Globus pallidus (tissue), 1 donor: ENCODE data around the gene WDR73.
"Not testable (repeated sequence)": the region's sequence is repeated elsewhere in the genome, so short reads cannot be mapped to it uniquely, and the experiment has no call there.

ENCODE experiments used
- DNase-seq: peaks from one replicate; pipeline ENCODE4 v3.0.0-alpha.2; 2015; ENCODE audit warnings: low spot score

WDR73 gene

GRCh38 chr15:84657748-84658079 is 3.6 kb upstream of the WDR73 start:
- no peak for DNase-seq

- no peak for DNase-seq
Measured at GRCh38 chr15:84656972-84657371, 2.9 kb upstream of the WDR73 start.

- peak; percentile 92 for DNase-seq
Measured at GRCh38 chr15:84654689-84655453, 788 bp upstream of the WDR73 start.

GRCh38 chr15:84653584-84653909 is 536 bp downstream of the WDR73 start:
- no peak for DNase-seq

GRCh38 chr15:84649706-84650105 is 4.4 kb downstream of the WDR73 start:
- no peak for DNase-seq

- DNase-seq = no peak
Measured at GRCh38 chr15:84648539-84648938, 5.5 kb downstream of the WDR73 start.

GRCh38 chr15:84647726-84648125 is 6.4 kb downstream of the WDR73 start:
- no peak for DNase-seq

GRCh38 chr15:84645997-84646396 is 8.1 kb downstream of the WDR73 start:
- DNase-seq = no peak

- no peak for DNase-seq
Measured at GRCh38 chr15:84645496-84645895, 8.6 kb downstream of the WDR73 start.

GRCh38 chr15:84643838-84644237 is 10.2 kb downstream of the WDR73 start:
- no peak for DNase-seq

- not testable (repeated sequence) for DNase-seq
Measured at GRCh38 chr15:84642640-84643039, 11.4 kb downstream of the WDR73 start.

GRCh38 chr15:84641871-84642270 is 12.2 kb downstream of the WDR73 start:
- not testable (repeated sequence) for DNase-seq

- DNase-seq = peak; percentile 51
Measured at GRCh38 chr15:84638103-84638502, 16.0 kb downstream of the WDR73 start.

GRCh38 chr15:84634228-84634837 is 19.8 kb downstream of the WDR73 start:
- DNase-seq = peak; percentile 48

- peak; percentile 69 for DNase-seq
Measured at GRCh38 chr15:84633311-84634227, 20.5 kb downstream of the WDR73 start.

- DNase-seq = no peak
Measured at GRCh38 chr15:84631706-84632272, 22.3 kb downstream of the WDR73 start.

GRCh38 chr15:84629033-84629432 is 25.1 kb downstream of the WDR73 start:
- no peak for DNase-seq

GRCh38 chr15:84625123-84625522 is 29.0 kb downstream of the WDR73 start:
- no peak for DNase-seq

- DNase-seq = no peak
Measured at GRCh38 chr15:84624359-84624758, 29.7 kb downstream of the WDR73 start.

- no peak for DNase-seq
Measured at GRCh38 chr15:84621358-84621979, 32.6 kb downstream of the WDR73 start.

GRCh38 chr15:84620626-84621025 is 33.5 kb downstream of the WDR73 start:
- DNase-seq = no peak

GRCh38 chr15:84616235-84616634 is 37.8 kb downstream of the WDR73 start:
- DNase-seq = no peak
